Cardiac muscle cell (in vitro differentiated cells and primary cell): Measurements from ENCODE around the gene RGL2. TPM values are rescaled to one million over a fixed set of nuclear protein-coding genes. Genes with fewer than 3 reads are reported as not detected.
"Not testable (repeated sequence)": the region's sequence is repeated elsewhere in the genome, so short reads cannot be mapped to it uniquely, and the experiment has no call there.

Experiments used
- DNase-seq, 2 donors: peaks; one replicate each; pipeline versions ENCODE4 v3.0.0 to v3.0.0-alpha.2; 2010 to 2017; ENCODE audit warnings: low read depth in 1 of 2, low spot score in 1 of 2
- H3K27ac ChIP-seq: fragments of 200-600 bp; sonication (generic); 2 replicates; pipeline ENCODE4 v1.5.1; 2016
- H3K27me3 ChIP-seq: fragments of 200-600 bp; sonication (generic); 2 replicates; pipeline ENCODE4 v1.6.0; 2016; ENCODE audit warnings: control low read depth
- H3K36me3 ChIP-seq: fragments of 200-600 bp; sonication (generic); 2 replicates; pipeline ENCODE4 v1.5.1; 2016; ENCODE audit warnings: control low read depth
- H3K4me1 ChIP-seq: fragments of 200-600 bp; sonication (generic); 2 replicates; pipeline ENCODE4 v1.8.1; 2017; ENCODE audit warnings: low read depth, mild to moderate bottlenecking, mixed run types
- H3K4me3 ChIP-seq: fragments of 200-600 bp; sonication (generic); 2 replicates; pipeline ENCODE4 v1.5.1; 2016; ENCODE audit warnings: mild to moderate bottlenecking
- H3K9me3 ChIP-seq: fragments of 200-600 bp; sonication (generic); 2 replicates; pipeline ENCODE4 v1.5.1; 2017; ENCODE audit warnings: low read depth, mild to moderate bottlenecking, control low read depth
- polyA plus RNA-seq: library from polyadenylated mRNA; unstranded; fragments of >200 nt; fragmentation: Nextera tagmentation; extraction: Ambion mirVana; gene quantifications from 2 replicates; pipeline ENCODE4 v1.2.1, GENCODE V29; 2016
- total RNA-seq: library from RNA; depleted of rRNA; stranded (reverse); fragments of >200 nt; gene quantifications from 2 replicates; pipeline ENCODE4 v1.2.3, GENCODE V29; 2016
- TF ChIP-seq, protein P1 (sequence below): IDR thresholded peaks from 2 replicates; pipeline ENCODE4 v1.5.1; 2012; ENCODE audit warnings: low read depth, mild to moderate bottlenecking, low read length

RGL2 gene
- total and polyA plus RNA-seq, 2 experiments from 2014 or later, result 86.1 to 89.8 TPM

DNA sequence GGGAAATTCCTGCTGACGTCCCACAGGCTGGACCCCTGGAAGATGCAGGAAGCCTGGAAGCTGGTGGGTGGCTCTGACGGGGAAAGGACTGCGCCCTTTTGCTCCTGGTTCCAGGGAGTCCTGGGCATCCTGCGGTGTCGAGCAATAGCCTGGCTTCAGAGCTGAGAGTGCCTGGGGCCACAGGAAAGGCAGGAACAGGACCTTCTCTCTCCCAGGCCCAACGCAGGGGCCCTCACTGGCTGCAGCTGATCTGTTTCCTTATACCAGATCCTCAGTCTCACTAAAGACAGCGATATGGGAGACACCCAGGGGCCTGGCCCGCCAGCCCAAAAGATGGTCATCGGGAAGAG lies 20.4 kb downstream of the RGL2 start:
- Histone ChIP-seq H3K9me3 (no peaks in the 10 kb centered on the region), H3K4me1 (peaks cover 2% of the 10 kb centered on the region), H3K36me3 (peaks cover 27% of the 10 kb centered on the region), H3K4me3 (no peak overlapping the region), H3K27me3 (no peaks in the 10 kb centered on the region), H3K27ac (no peak overlapping the region)
- no peak for DNase-seq
- TF ChIP-seq, protein P1, sequence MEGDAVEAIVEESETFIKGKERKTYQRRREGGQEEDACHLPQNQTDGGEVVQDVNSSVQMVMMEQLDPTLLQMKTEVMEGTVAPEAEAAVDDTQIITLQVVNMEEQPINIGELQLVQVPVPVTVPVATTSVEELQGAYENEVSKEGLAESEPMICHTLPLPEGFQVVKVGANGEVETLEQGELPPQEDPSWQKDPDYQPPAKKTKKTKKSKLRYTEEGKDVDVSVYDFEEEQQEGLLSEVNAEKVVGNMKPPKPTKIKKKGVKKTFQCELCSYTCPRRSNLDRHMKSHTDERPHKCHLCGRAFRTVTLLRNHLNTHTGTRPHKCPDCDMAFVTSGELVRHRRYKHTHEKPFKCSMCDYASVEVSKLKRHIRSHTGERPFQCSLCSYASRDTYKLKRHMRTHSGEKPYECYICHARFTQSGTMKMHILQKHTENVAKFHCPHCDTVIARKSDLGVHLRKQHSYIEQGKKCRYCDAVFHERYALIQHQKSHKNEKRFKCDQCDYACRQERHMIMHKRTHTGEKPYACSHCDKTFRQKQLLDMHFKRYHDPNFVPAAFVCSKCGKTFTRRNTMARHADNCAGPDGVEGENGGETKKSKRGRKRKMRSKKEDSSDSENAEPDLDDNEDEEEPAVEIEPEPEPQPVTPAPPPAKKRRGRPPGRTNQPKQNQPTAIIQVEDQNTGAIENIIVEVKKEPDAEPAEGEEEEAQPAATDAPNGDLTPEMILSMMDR, result no peak

DNA sequence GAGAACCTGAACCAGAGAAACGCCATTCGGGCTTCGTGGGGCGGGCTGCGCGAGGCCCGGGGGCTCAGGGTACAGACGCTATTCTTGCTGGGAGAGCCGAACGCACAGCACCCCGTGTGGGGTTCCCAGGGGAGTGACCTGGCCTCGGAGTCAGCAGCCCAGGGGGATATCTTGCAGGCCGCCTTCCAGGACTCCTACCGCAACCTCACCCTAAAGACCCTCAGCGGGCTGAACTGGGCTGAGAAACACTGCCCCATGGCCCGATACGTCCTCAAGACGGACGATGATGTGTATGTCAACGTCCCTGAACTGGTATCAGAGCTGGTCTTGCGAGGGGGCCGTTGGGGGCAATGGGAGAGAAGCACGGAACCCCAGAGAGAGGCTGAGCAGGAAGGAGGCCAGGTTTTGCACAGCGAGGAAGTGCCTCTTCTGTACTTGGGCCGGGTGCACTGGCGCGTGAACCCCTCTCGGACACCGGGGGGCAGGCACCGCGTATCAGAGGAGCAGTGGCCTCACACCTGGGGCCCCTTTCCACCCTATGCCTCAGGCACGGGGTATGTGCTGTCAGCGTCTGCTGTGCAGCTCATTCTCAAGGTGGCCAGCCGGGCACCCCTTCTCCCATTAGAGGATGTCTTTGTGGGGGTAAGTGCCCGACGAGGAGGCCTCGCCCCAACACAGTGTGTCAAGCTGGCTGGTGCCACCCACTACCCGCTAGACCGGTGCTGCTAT lies 20.9 kb downstream of the RGL2 start:
- TF ChIP-seq, protein P1, result no peak
- Histone ChIP-seq H3K36me3 (peaks cover 27% of the 10 kb centered on the region), H3K27ac (peak overlapping the region; percentile 42), H3K4me1 (peaks cover 7% of the 10 kb centered on the region), H3K9me3 (no peaks in the 10 kb centered on the region), H3K27me3 (no peaks in the 10 kb centered on the region), H3K4me3 (peak overlapping the region; percentile 51)
- DNase-seq, result no peak

DNA sequence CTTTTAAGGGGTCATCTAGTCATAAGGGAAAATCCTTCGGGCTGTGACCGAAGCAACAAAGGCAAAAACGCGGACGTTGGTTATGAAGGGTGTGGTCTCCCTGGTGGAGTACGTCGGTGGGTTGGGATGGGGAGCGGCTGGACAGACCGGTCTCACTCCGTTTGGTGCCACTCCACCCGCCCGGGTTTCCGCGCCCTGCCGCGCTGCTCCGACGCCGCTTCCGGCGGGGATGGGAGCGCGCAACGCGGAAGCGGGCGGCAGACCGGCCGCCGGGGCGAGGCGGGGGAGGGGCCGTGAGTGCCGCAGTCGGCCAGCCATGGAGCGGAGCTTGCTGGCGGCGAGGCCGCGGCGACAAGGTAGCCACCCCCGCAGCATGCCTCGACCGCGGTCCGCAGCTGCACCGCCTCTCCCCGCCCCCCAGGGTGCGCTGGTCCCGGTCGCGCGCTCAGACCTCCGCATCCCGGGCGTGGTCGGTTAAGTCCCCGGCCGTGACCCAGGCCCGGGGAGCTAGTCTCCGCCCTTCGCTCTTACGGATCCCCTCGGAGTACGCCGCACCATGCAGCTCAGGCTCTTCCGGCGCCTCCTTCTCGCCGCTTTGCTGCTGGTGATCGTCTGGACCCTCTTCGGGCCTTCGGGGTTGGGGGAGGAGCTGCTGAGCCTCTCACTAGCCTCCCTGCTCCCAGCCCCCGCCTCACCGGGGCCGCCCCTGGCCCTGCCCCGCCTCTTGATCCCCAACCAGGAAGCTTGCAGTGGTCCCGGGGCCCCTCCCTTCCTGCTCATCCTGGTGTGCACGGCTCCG lies 21.7 kb downstream of the RGL2 start, which contains the start of gene B3GALT4:
Gene B3GALT4 (plus strand): TSS at position 260 of the 799 bp plus-strand sequence. CDS start 297 bp downstream, at position 557.
- Histone ChIP-seq H3K4me3 (peak within 1 kb of the TSS; percentile 51), H3K4me1 (peaks cover 10% of the 10 kb centered on the region), H3K27ac (peak within 1 kb of the TSS; percentile 42), H3K9me3 (no peaks in the 10 kb centered on the region), H3K27me3 (no peaks in the 10 kb centered on the region), H3K36me3 (peaks cover 27% of the 10 kb centered on the region)
- TF ChIP-seq, protein P1, result peak; percentile 43
- peak; percentile 79 to 83 for DNase-seq

DNA sequence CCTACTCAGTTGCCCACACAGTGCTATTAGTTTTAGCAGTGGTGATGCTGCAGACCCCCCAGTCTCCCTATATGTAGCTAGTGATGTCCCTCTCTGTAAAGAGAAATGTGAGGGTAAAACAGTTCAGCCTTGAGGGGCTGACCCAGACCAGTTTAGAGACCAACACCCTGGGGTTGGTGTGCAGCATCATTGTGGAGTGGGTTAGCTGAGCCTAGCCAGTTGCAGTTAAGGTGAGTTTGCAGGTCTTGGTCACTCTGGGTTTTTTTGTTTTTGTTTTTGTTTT lies 22.2 kb downstream of the RGL2 start:
- Histone ChIP-seq H3K9me3 (no peaks in the 10 kb centered on the region), H3K36me3 (peaks cover 27% of the 10 kb centered on the region), H3K27ac (peak overlapping the region; percentile 42), H3K27me3 (no peaks in the 10 kb centered on the region), H3K4me1 (peaks cover 10% of the 10 kb centered on the region), H3K4me3 (peak overlapping the region; percentile 51)
- TF ChIP-seq, protein P1, result no peak
- no peak for DNase-seq

DNA sequence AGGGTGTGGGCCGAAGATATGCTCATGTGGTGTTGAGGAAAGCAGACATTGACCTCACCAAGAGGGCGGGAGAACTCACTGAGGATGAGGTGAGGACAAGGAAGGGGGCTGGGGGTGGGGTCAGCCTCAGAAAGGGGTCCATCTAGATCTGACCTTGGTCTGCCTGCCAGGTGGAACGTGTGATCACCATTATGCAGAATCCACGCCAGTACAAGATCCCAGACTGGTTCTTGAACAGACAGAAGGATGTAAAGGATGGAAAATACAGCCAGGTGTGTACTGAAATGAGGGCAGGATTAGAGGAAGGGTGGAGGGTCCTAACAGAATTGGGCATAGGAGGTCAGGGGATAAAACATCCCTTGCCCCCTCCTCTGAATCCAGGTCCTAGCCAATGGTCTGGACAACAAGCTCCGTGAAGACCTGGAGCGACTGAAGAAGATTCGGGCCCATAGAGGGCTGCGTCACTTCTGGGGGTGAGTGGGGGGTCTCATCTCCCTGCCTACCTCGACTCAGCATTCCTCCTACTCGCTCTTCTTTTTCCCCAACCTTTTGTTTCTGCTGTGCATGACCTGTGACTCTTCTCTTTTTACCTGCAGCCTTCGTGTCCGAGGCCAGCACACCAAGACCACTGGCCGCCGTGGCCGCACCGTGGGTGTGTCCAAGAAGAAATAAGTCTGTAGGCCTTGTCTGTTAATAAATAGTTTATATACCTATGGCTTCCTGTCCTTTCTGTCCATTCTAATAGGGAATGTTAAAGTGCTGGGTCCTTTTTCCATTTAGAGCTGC lies 22.8 kb downstream of the RGL2 start:
- not testable (repeated sequence) for H3K4me1 ChIP-seq, H3K9me3 ChIP-seq, DNase-seq, H3K27me3 ChIP-seq, H3K27ac ChIP-seq, H3K4me3 ChIP-seq
- peaks cover 27% of the 10 kb centered on the region for H3K36me3 ChIP-seq
